Hepatocyte (in vitro differentiated cells): ENCODE results near the gene LGALS8. TPM values are rescaled to one million over a fixed set of nuclear protein-coding genes. Genes with fewer than 3 reads are reported as not detected.

Experiments
- DNase-seq: peaks from one replicate; pipeline ENCODE4 v3.0.0-alpha.2; 2016; ENCODE audit warnings: low spot score
- H2AFZ ChIP-seq: fragments of 200-600 bp; sonication (generic); 2 replicates; pipeline ENCODE4 v1.6.0; 2016; ENCODE audit warnings: antibody characterized with exemption, mild to moderate bottlenecking
- H3K27ac ChIP-seq: fragments of 200-600 bp; sonication (generic); 2 replicates; pipeline ENCODE4 v1.5.1; 2016; ENCODE audit warnings: mild to moderate bottlenecking
- H3K27me3 ChIP-seq: fragments of 200-600 bp; sonication (generic); 2 replicates; pipeline ENCODE4 v1.6.1; 2016
- H3K36me3 ChIP-seq: fragments of 200-600 bp; sonication (generic); replicated peaks from 2 replicates; pipeline ENCODE4 v1.5.1; 2016; ENCODE audit warnings: low read depth; ENCODE audit not compliant: insufficient read depth
- H3K4me1 ChIP-seq: fragments of 200-600 bp; sonication (generic); 2 replicates; pipeline ENCODE4 v1.5.1; 2016; ENCODE audit warnings: mild to moderate bottlenecking, moderate library complexity; ENCODE audit not compliant: insufficient read depth
- H3K4me2 ChIP-seq: fragments of 200-600 bp; sonication (generic); 2 replicates; pipeline ENCODE4 v1.6.0; 2016
- H3K4me3 ChIP-seq: fragments of 200-600 bp; sonication (generic); 2 replicates; pipeline ENCODE4 v1.5.1; 2016; ENCODE audit warnings: mild to moderate bottlenecking
- H3K79me2 ChIP-seq: fragments of 200-600 bp; sonication (generic); 2 replicates; pipeline ENCODE4 v1.6.0; 2017; ENCODE audit warnings: mild to moderate bottlenecking
- H3K9me2 ChIP-seq: fragments of 200-600 bp; sonication (generic); replicated peaks from 2 replicates; pipeline ENCODE4 v1.6.0; 2017; ENCODE audit warnings: mild to moderate bottlenecking; ENCODE audit not compliant: insufficient read depth
- H3K9me3 ChIP-seq: fragments of 200-600 bp; sonication (generic); 2 replicates; pipeline ENCODE4 v1.5.1; 2016; ENCODE audit warnings: low read depth, mild to moderate bottlenecking
- H4K20me1 ChIP-seq: fragments of 200-600 bp; sonication (generic); 2 replicates; pipeline ENCODE4 v1.6.0; 2016; ENCODE audit warnings: mild to moderate bottlenecking; ENCODE audit not compliant: insufficient read depth, poor library complexity, severe bottlenecking
- CTCF ChIP-seq: fragments of 200-600 bp; sonication (generic); IDR thresholded peaks from 2 replicates; pipeline ENCODE4 v1.5.1; 2016; ENCODE audit warnings: antibody characterized with exemption, mild to moderate bottlenecking; ENCODE audit not compliant: poor library complexity
- EZH2 ChIP-seq: fragments of 200-600 bp; sonication (generic); IDR thresholded peaks from 2 replicates; pipeline ENCODE4 v1.6.1; 2016; ENCODE audit warnings: antibody characterized with exemption, mild to moderate bottlenecking, borderline replicate concordance
- EZH2phosphoT487 ChIP-seq: fragments of 200-600 bp; sonication (generic); IDR thresholded peaks from one replicate; pipeline ENCODE4 v1.6.1; 2018; ENCODE audit warnings: antibody characterized with exemption, mild to moderate bottlenecking, low read depth, moderate library complexity; ENCODE audit not compliant: unreplicated experiment, severe bottlenecking
- WGBS: methylation state at CpG from one replicate; pipeline ENCODE4 v1.1.6; 2016; ENCODE audit warnings: low lambda C conversion rate; ENCODE audit errors: missing lambda C conversion rate; 5-methylcytosine and 5-hydroxymethylcytosine counted together
- polyA plus RNA-seq: library from polyadenylated mRNA; unstranded; fragments of >200 nt; fragmentation: Nextera tagmentation; extraction: Ambion mirVana; gene quantifications from 2 replicates; pipeline ENCODE4 v1.2.1, GENCODE V29; 2016
- total RNA-seq: library from RNA; depleted of rRNA; stranded (reverse); fragments of >200 nt; gene quantifications from 2 replicates; pipeline ENCODE4 v1.2.3, GENCODE V29; 2014

Gene LGALS8
- total and polyA plus RNA-seq, 2 experiments from 2014 or later = 33.5 to 46.6 TPM

GRCh38 chr1:236532850-236533249, 9.1 kb downstream of the LGALS8 start:
- Histone ChIP-seq H3K9me2 (no peaks in the 10 kb centered on the region), H3K4me1 (no peaks in the 10 kb centered on the region), H3K27ac (no peak overlapping the region), H3K9me3 (no peaks in the 10 kb centered on the region), H2AFZ (no peak overlapping the region), H3K79me2 (peaks cover 7% of the 10 kb centered on the region), H3K36me3 (no peaks in the 10 kb centered on the region), H3K4me2 (no peak overlapping the region), H4K20me1 (no peaks in the 10 kb centered on the region), H3K27me3 (no peaks in the 10 kb centered on the region), H3K4me3 (no peak overlapping the region)
- no peak for TF ChIP-seq EZH2
- no peak for TF ChIP-seq CTCF
- no peak for TF ChIP-seq EZH2phosphoT487
- WGBS = 76% methylated on average over 4 of the region's 4 CpGs
- no peak for DNase-seq

GRCh38 chr1:236534151-236534651, 10.4 kb downstream of the LGALS8 start:
- H3K4me2 ChIP-seq = no peak overlapping the region
- no peaks in the 10 kb centered on the region for H3K27me3 ChIP-seq
- H3K4me1 ChIP-seq = no peaks in the 10 kb centered on the region
- WGBS = 73% methylated on average over 4 of the region's 4 CpGs
- no peak for TF ChIP-seq CTCF
- TF ChIP-seq EZH2phosphoT487 = no peak
- no peak overlapping the region for H3K4me3 ChIP-seq
- no peak for DNase-seq
- no peaks in the 10 kb centered on the region for H3K9me3 ChIP-seq
- peaks cover 7% of the 10 kb centered on the region for H3K79me2 ChIP-seq
- H3K27ac ChIP-seq = no peak overlapping the region
- H3K36me3 ChIP-seq = no peaks in the 10 kb centered on the region
- no peaks in the 10 kb centered on the region for H4K20me1 ChIP-seq
- H3K9me2 ChIP-seq = no peaks in the 10 kb centered on the region
- no peak overlapping the region for H2AFZ ChIP-seq

DNA sequence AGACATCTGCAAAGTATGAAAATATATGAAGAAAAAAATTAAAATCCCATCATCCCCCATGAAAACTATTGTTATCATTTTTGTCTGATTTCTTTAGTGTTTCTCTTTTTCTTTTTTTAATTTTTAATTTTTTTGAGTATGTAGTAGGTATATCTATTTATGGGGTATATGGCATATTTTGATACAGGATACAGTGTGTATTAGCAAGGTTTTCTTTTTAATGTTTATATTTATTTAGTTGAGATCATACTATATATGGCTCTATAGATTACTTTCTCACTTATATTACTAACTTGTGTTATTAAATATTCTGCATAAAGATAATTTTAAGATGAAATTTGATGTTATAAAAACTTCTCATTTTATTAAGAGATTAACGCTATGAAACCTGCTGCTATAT, 11.4 kb downstream of the LGALS8 start:
- peaks cover 7% of the 10 kb centered on the region for H3K79me2 ChIP-seq
- no peak for DNase-seq
- H3K27ac ChIP-seq = no peak overlapping the region
- WGBS = 100% methylated on average over 1 of the region's 1 CpG
- no peaks in the 10 kb centered on the region for H3K9me3 ChIP-seq
- H3K4me1 ChIP-seq = no peaks in the 10 kb centered on the region
- H3K4me3 ChIP-seq = no peak overlapping the region
- TF ChIP-seq EZH2phosphoT487 (no peak), EZH2 (no peak), CTCF (no peak)
- H3K36me3 ChIP-seq = no peaks in the 10 kb centered on the region
- no peak overlapping the region for H3K4me2 ChIP-seq
- no peak overlapping the region for H2AFZ ChIP-seq
- H4K20me1 ChIP-seq = no peaks in the 10 kb centered on the region
- H3K27me3 ChIP-seq = no peaks in the 10 kb centered on the region
- H3K9me2 ChIP-seq = no peaks in the 10 kb centered on the region

- 65% methylated on average over 6 of the region's 6 CpGs for WGBS
- Histone ChIP-seq H3K4me2 (no peak overlapping the region), H3K27me3 (no peaks in the 10 kb centered on the region), H3K4me3 (no peak overlapping the region), H3K27ac (no peak overlapping the region), H3K79me2 (peaks cover 7% of the 10 kb centered on the region), H3K36me3 (no peaks in the 10 kb centered on the region), H3K4me1 (no peaks in the 10 kb centered on the region), H4K20me1 (no peaks in the 10 kb centered on the region), H2AFZ (no peak overlapping the region), H3K9me3 (no peaks in the 10 kb centered on the region), H3K9me2 (no peaks in the 10 kb centered on the region)
- TF ChIP-seq EZH2 (no peak), EZH2phosphoT487 (no peak), CTCF (no peak)
- DNase-seq = peak; percentile 15
Observed at GRCh38 chr1:236535662-236536161, 11.9 kb downstream of the LGALS8 start.
